IMR-90 (cell line): ENCODE measurements around the gene HECTD1. TPM values are rescaled to one million over a fixed set of nuclear protein-coding genes. Genes with fewer than 3 reads are reported as not detected.

Experiments used
- ATAC-seq: fragments of 200-7000 bp; cut with Tn5 transposase; 2 replicates; pipeline ENCODE4 v1.9.1; 2020; ENCODE audit warnings: low read depth, mild to moderate bottlenecking, moderate library complexity
- BruUV-seq: library from RNA; stranded (reverse); fragments of 400-500 nt; replicated peaks from 2 replicates; lab custom pipeline; 2021; lab: Mats Ljungman, UMichigan
- CTCF ChIA-PET: fragments of 300-600 bp; formaldehyde crosslinking; extraction: SDS; loops from one replicate; lab custom pipeline; 2021; ENCODE audit warnings: antibody characterized with exemption; lab: Yijun Ruan, JAX
- POLR2A ChIA-PET: fragments of 300-600 bp; sonication (Branson Sonifier 250); formaldehyde crosslinking; loops from one replicate; lab custom pipeline; 2022; ENCODE audit warnings: antibody characterized with exemption; ENCODE audit not compliant: unreplicated experiment; lab: Charles Lee
- DNase-seq: peaks from one replicate; pipeline ENCODE4 v3.0.0; 2013
- H2AFZ ChIP-seq: replicated peaks from 2 replicates; pipeline ENCODE3; 2013; ENCODE audit warnings: low read length, mild to moderate bottlenecking; ENCODE audit not compliant: poor library complexity
- H2AK5ac ChIP-seq: 2 replicates; pipeline ENCODE4 v1.6.1; 2013; ENCODE audit warnings: low read depth, low read length, inconsistent platforms
- H2AK9ac ChIP-seq: replicated peaks from 2 replicates; pipeline ENCODE3; 2013; ENCODE audit warnings: mild to moderate bottlenecking, low read depth, low read length, moderate library complexity; ENCODE audit not compliant: poor library complexity
- H2BK120ac ChIP-seq: 2 replicates; pipeline ENCODE4 v1.6.1; 2013; ENCODE audit warnings: low read depth, low read length, inconsistent platforms
- H2BK15ac ChIP-seq: 3 replicates; pipeline ENCODE4 v1.6.1; 2013; ENCODE audit warnings: low read depth, low read length, inconsistent platforms
- H2BK20ac ChIP-seq: 2 replicates; pipeline ENCODE4 v1.6.1; 2013; ENCODE audit warnings: low read depth, mild to moderate bottlenecking, inconsistent platforms, low read length, moderate library complexity
- H2BK5ac ChIP-seq: 2 replicates; pipeline ENCODE4 v1.6.1; 2013; ENCODE audit warnings: mild to moderate bottlenecking, low read depth, low read length, inconsistent platforms; ENCODE audit not compliant: poor library complexity, severe bottlenecking
- H3K14ac ChIP-seq: replicated peaks from 2 replicates; pipeline ENCODE4 v1.6.1; 2013; ENCODE audit warnings: low read depth, low read length, inconsistent platforms
- H3K18ac ChIP-seq: 2 replicates; pipeline ENCODE4 v1.6.1; 2013; ENCODE audit warnings: low read depth, low read length, control low read depth
- H3K23ac ChIP-seq: 2 replicates; pipeline ENCODE4 v1.6.1; 2013; ENCODE audit warnings: low read depth, low read length, inconsistent platforms
- H3K27ac ChIP-seq: 2 replicates; pipeline ENCODE4 v1.5.1; 2013; ENCODE audit warnings: mild to moderate bottlenecking, control low read depth, low read length; ENCODE audit not compliant: insufficient read depth
- H3K27me3 ChIP-seq: 2 replicates; pipeline ENCODE4 v1.6.1; 2013; ENCODE audit warnings: low read length; ENCODE audit not compliant: control insufficient read depth, insufficient read depth
- H3K36me3 ChIP-seq: 2 replicates; pipeline ENCODE4 v1.6.1; 2013; ENCODE audit warnings: low read length, mixed read lengths; ENCODE audit not compliant: control insufficient read depth, insufficient read depth
- H3K4ac ChIP-seq: 2 replicates; pipeline ENCODE4 v1.6.1; 2013; ENCODE audit warnings: low read depth, low read length, inconsistent platforms
- H3K4me1 ChIP-seq: 2 replicates; pipeline ENCODE4 v1.6.1; 2013; ENCODE audit warnings: low read length, mixed read lengths; ENCODE audit not compliant: control insufficient read depth, insufficient read depth
- H3K4me2 ChIP-seq: 2 replicates; pipeline ENCODE4 v1.6.1; 2013; ENCODE audit warnings: low read depth, mild to moderate bottlenecking, control low read depth, low read length, moderate library complexity
- H3K4me3 ChIP-seq: 2 replicates; pipeline ENCODE4 v1.5.1; 2013; ENCODE audit warnings: low read depth, mild to moderate bottlenecking, control low read depth, low read length, moderate library complexity; ENCODE audit not compliant: insufficient read depth
- H3K56ac ChIP-seq: 2 replicates; pipeline ENCODE4 v1.6.1; 2013; ENCODE audit warnings: low read length, inconsistent platforms; ENCODE audit not compliant: insufficient read depth; ENCODE audit errors: extremely low read depth
- H3K79me1 ChIP-seq, 2 experiments: 2 replicates each; pipeline ENCODE4 v1.6.1; 2013; ENCODE audit warnings: low read length in 2 of 2, inconsistent platforms in 1 of 2, low read depth in 1 of 2
- H3K9ac ChIP-seq: 2 replicates; pipeline ENCODE4 v1.6.1; 2013; ENCODE audit warnings: low read depth, low read length, control low read depth
- H3K9me1 ChIP-seq: 2 replicates; pipeline ENCODE4 v1.6.1; 2013; ENCODE audit warnings: low read length, inconsistent platforms; ENCODE audit not compliant: insufficient read depth
- H3K9me3 ChIP-seq: 2 replicates; pipeline ENCODE4 v1.6.1; 2013; ENCODE audit warnings: low read length; ENCODE audit not compliant: control insufficient read depth, insufficient read depth
- H4K20me1 ChIP-seq: 2 replicates; pipeline ENCODE4 v1.6.1; 2013; ENCODE audit warnings: low read length, inconsistent platforms; ENCODE audit not compliant: insufficient read depth
- H4K5ac ChIP-seq: 2 replicates; pipeline ENCODE4 v1.6.1; 2013; ENCODE audit warnings: mild to moderate bottlenecking, low read depth, low read length, control low read depth
- H4K8ac ChIP-seq, 2 experiments: 2 replicates each; pipeline ENCODE4 v1.6.1; 2013; ENCODE audit warnings: low read depth in 2 of 2, low read length in 2 of 2, control low read depth in 1 of 2, inconsistent platforms in 1 of 2
- H4K91ac ChIP-seq: 2 replicates; pipeline ENCODE4 v1.6.1; 2013; ENCODE audit warnings: low read depth, low read length, inconsistent platforms; ENCODE audit not compliant: insufficient read depth
- CEBPB ChIP-seq: IDR thresholded peaks from 2 replicates; pipeline ENCODE4 v1.6.1; 2012; ENCODE audit warnings: low read depth, low read length, improper control_type of control experiment
- ELK1 ChIP-seq: fragments of 150-350 bp; IDR thresholded peaks from 2 replicates; pipeline ENCODE4 v1.6.1; 2016; ENCODE audit warnings: low read depth, mild to moderate bottlenecking, low read length, moderate library complexity, borderline replicate concordance
- MAZ ChIP-seq: IDR thresholded peaks from 2 replicates; pipeline ENCODE4 v1.6.1; 2012; ENCODE audit warnings: low read depth, mild to moderate bottlenecking, low read length, improper control_type of control experiment, moderate library complexity, borderline replicate concordance
- WGBS, 2 experiments: methylation state at CpG; one replicate each; pipeline versions ENCODE4 v1.1.5 to v1.1.7; 2013; ENCODE audit warnings: missing lambda C conversion rate in 2 of 2; ENCODE audit not compliant: insufficient read length in 1 of 2; ENCODE audit errors: extremely low coverage in 2 of 2; 5-methylcytosine and 5-hydroxymethylcytosine counted together
- dilution Hi-C: fragments of 300-500 bp; cut with HindIII; formaldehyde crosslinking; loops from one replicate; pipeline ENCODE4 v1.14.3; 2018; ENCODE audit warnings: low sequenced_read_pairs; ENCODE audit not compliant: unreplicated experiment
- in situ Hi-C: fragments of 300-500 bp; cut with MboI; formaldehyde crosslinking; loops from 3 replicates; pipeline ENCODE4 v1.14.3; 2019; ENCODE audit warnings: low sequenced_read_pairs, inconsistent platforms, mixed read lengths
- intact Hi-C: fragments of 100-400 bp; cut with micrococcal nuclease; formaldehyde crosslinking; loops from 2 replicates; pipeline ENCODE4 v1.10.0; 2022
- polyA plus RNA-seq, 3 experiments: library from polyadenylated mRNA; depleted of rRNA; stranded (reverse); fragments of >200 nt; gene quantifications; 2 replicates each; pipeline ENCODE4 v1.2.3, GENCODE V29; 2012; ENCODE audit warnings: low replicate concordance in 1 of 3
- total RNA-seq: library from RNA; depleted of rRNA; stranded (reverse); fragments of >200 nt; gene quantifications from 2 replicates; pipeline ENCODE4 v1.2.3, GENCODE V29; 2012

The HECTD1 gene
- total and polyA plus RNA-seq, 2 of the 4 experiments (the other 2 are of a cell fraction): 48.5 to 228 TPM

GRCh38 chr14:31138301-31138700 is 69.3 kb downstream of the HECTD1 start:
- CTCF ChIA-PET: no interaction called here
- Histone ChIP-seq H2BK120ac (no peak overlapping the region), H2AK9ac (no peak overlapping the region), H3K56ac (no peak overlapping the region), H3K18ac (no peak overlapping the region), H4K20me1 (no peaks in the 10 kb centered on the region), H3K4me1 (peaks cover 6% of the 10 kb centered on the region), H4K5ac (no peak overlapping the region), H2AFZ (no peak overlapping the region), H3K27me3 (no peaks in the 10 kb centered on the region), H4K8ac (no peak overlapping the region), H3K9me3 (peaks cover 2% of the 10 kb centered on the region; the same call in 1 of the 2 replicates), H3K23ac (no peak overlapping the region), H3K14ac (no peak overlapping the region), H2BK15ac (no peak overlapping the region), H2BK5ac (no peak overlapping the region), H3K4ac (no peak overlapping the region), H4K91ac (no peak overlapping the region), H3K9me1 (peaks cover 10% of the 10 kb centered on the region), H3K4me2 (no peak overlapping the region), H3K4me3 (no peak overlapping the region), H3K9ac (no peak overlapping the region), H3K36me3 (peaks cover 36% of the 10 kb centered on the region), H2BK20ac (no peak overlapping the region), H2AK5ac (no peak overlapping the region), H3K79me1 (peaks cover 8 to 20% of the 10 kb centered on the region in 2 experiments; a peak in 3 of 4 replicates), H3K27ac (no peak overlapping the region)
- BruUV-seq: no TSS peak
- in situ Hi-C loops (no loop called here), dilution Hi-C loops (no loop called here), intact Hi-C loops (loop anchor here (5.0 kb wide), 1 partner anchor 69 kb away; the partner anchor contains the start of gene HECTD1)
- POLR2A ChIA-PET: no interaction called here
- peak; percentile 6 for DNase-seq
- WGBS, 2 experiments: 100% methylated on average over 1 of the region's 2 CpGs; no CpG with 5 or more reads in 1 of the 2 experiments
- TF ChIP-seq MAZ (no peak), CEBPB (peak; percentile 79), ELK1 (no peak)
- peak; percentile 72 for ATAC-seq
